Natural killer cell (primary cell): Measurements from ENCODE around the gene FAM89B. TPM values are rescaled to one million over a fixed set of nuclear protein-coding genes. Genes with fewer than 3 reads are reported as not detected.

Experiments
- ATAC-seq, 3 donors: fragments of 150-1000 bp in 2 of 3; fragments of 200-7000 bp in 1 of 3; cut with Tn5 transposase; 1 replicate in 1 of 3; 2 replicates in 2 of 3; pipeline ENCODE4 v1.10.0; 2021; ENCODE audit warnings: mild to moderate bottlenecking in 2 of 3, moderate library complexity in 2 of 3
- DNase-seq, 2 donors: peaks; one replicate each; pipeline versions ENCODE4 v3.0.0 to v3.0.0-alpha.2; 2013 to 2021; ENCODE audit warnings: mixed read lengths in 1 of 2
- H3K27ac ChIP-seq: one replicate; pipeline ENCODE4 v1.5.1; 2013; ENCODE audit warnings: mild to moderate bottlenecking, low read length
- H3K27me3 ChIP-seq: one replicate; pipeline ENCODE4 v1.6.1; 2013; ENCODE audit warnings: low read length; ENCODE audit not compliant: control insufficient read depth, insufficient read depth
- H3K36me3 ChIP-seq: one replicate; pipeline ENCODE4 v1.6.1; 2013; ENCODE audit warnings: low read length; ENCODE audit not compliant: control insufficient read depth, insufficient read depth
- H3K4me1 ChIP-seq: one replicate; pipeline ENCODE4 v1.6.1; 2013; ENCODE audit warnings: low read length; ENCODE audit not compliant: control insufficient read depth, insufficient read depth
- H3K4me3 ChIP-seq: one replicate; pipeline ENCODE4 v1.5.1; 2013; ENCODE audit warnings: low read length
- H3K9me3 ChIP-seq: one replicate; pipeline ENCODE4 v1.6.1; 2013; ENCODE audit warnings: low read length; ENCODE audit not compliant: control insufficient read depth, insufficient read depth
- H3K27ac Mint-ChIP-seq, 2 donors: one replicate each; pipeline ENCODE4 v1.8.0; 2022; ENCODE audit warnings: mild to moderate bottlenecking in 2 of 2, mixed read lengths in 2 of 2, moderate library complexity in 1 of 2
- H3K27me3 Mint-ChIP-seq, 2 donors: one replicate each; pipeline ENCODE4 v1.8.0; 2022; ENCODE audit warnings: low read depth in 2 of 2, mixed read lengths in 2 of 2
- H3K36me3 Mint-ChIP-seq: one replicate; pipeline ENCODE4 v1.8.0; 2022; ENCODE audit warnings: mixed read lengths
- H3K4me1 Mint-ChIP-seq, 2 donors: one replicate each; pipeline ENCODE4 v1.8.0; 2022; ENCODE audit warnings: mixed read lengths in 2 of 2
- H3K4me3 Mint-ChIP-seq: one replicate; pipeline ENCODE4 v1.8.0; 2022; ENCODE audit warnings: mild to moderate bottlenecking, moderate library complexity, mixed read lengths
- H3K9me3 Mint-ChIP-seq, 2 donors: one replicate each; pipeline ENCODE4 v1.8.0; 2022; ENCODE audit warnings: mixed read lengths in 2 of 2
- CTCF ChIP-seq: fragments of 200-600 bp; IDR thresholded peaks from one replicate; pipeline ENCODE4 v1.8.0; 2022; ENCODE audit warnings: antibody characterized with exemption
- WGBS: methylation state at CpG from one replicate; pipeline ENCODE4 v1.1.7; 2013; ENCODE audit warnings: missing lambda C conversion rate; ENCODE audit not compliant: insufficient coverage; 5-methylcytosine and 5-hydroxymethylcytosine counted together
- intact Hi-C: fragments of 100-400 bp; cut with micrococcal nuclease; formaldehyde crosslinking; loops from one replicate; pipeline ENCODE4 v1.14.2; 2022
- total RNA-seq, 4 donors: library from RNA; stranded (reverse); fragments of 120-200 nt in 1 of 4; gene quantifications; one replicate each; pipeline versions ENCODE4 v1.2.3 to v1.2.4, GENCODE V29; 2013 to 2022

Gene FAM89B
- total RNA-seq, 3 donors from 2014 or later (not counting 1 experiment from before 2014, with no cell fraction given): 41.4 to 52.4 (median 44.6) TPM

- peak in 1 of 2 donors; percentile 87 for DNase-seq
- Histone ChIP-seq H3K27ac (peak overlapping the region; percentile 12), H3K36me3 (peaks cover 10% of the 10 kb centered on the region), H3K9me3 (no peaks in the 10 kb centered on the region), H3K4me3 (no peak overlapping the region), H3K4me1 (peaks cover 65% of the 10 kb centered on the region), H3K27me3 (no peaks in the 10 kb centered on the region)
- Mint-ChIP-seq H3K4me3 (peak overlapping the region; percentile 42), H3K36me3 (no peaks in the 10 kb centered on the region), H3K27ac (peak overlapping the region in 1 of 2 donors; percentile 38), H3K9me3 (no peaks in the 10 kb centered on the region), H3K4me1 (peaks cover 39 to 62% of the 10 kb centered on the region in 2 donors), H3K27me3 (no peaks in the 10 kb centered on the region)
- no peak for TF ChIP-seq CTCF
- intact Hi-C loops: no loop called here
- 43% methylated on average over 37 of the region's 37 CpGs for WGBS
- ATAC-seq: peak; percentile 48 to 75 (median 54)
Measured at GRCh38 chr11:65553301-65554001, 18.9 kb upstream of the FAM89B start.

- H3K4me1 ChIP-seq: peaks cover 69% of the 10 kb centered on the region
- peak overlapping the region; percentile 58 for H3K27ac ChIP-seq
- H3K27me3 Mint-ChIP-seq: no peaks in the 10 kb centered on the region
Measured at GRCh38 chr11:65554057-65554818, 18.1 kb upstream of the FAM89B start.

GRCh38 chr11:65554842-65555430, 17.4 kb upstream of the FAM89B start:
- Histone ChIP-seq H3K9me3 (no peaks in the 10 kb centered on the region), H3K27ac (peak overlapping the region; percentile 58), H3K36me3 (peaks cover 7% of the 10 kb centered on the region), H3K4me3 (no peak overlapping the region), H3K4me1 (peaks cover 73% of the 10 kb centered on the region), H3K27me3 (no peaks in the 10 kb centered on the region)
- Mint-ChIP-seq H3K27ac (peak overlapping the region; percentile 88 to 95), H3K27me3 (no peaks in the 10 kb centered on the region), H3K4me1 (peaks cover 39 to 65% of the 10 kb centered on the region in 2 donors), H3K9me3 (no peaks in the 10 kb centered on the region), H3K4me3 (peak overlapping the region; percentile 60), H3K36me3 (no peaks in the 10 kb centered on the region)
- no peak for TF ChIP-seq CTCF
- 77% methylated on average over 4 of the region's 4 CpGs for WGBS
- ATAC-seq: no peak
- intact Hi-C loops: no loop called here
- no peak for DNase-seq

More at GRCh38 chr11:65554057-65554818, 18.1 kb upstream of the FAM89B start:
- Mint-ChIP-seq H3K27ac (peak overlapping the region; percentile 88 to 95), H3K4me1 (peaks cover 39 to 61% of the 10 kb centered on the region in 2 donors), H3K36me3 (no peaks in the 10 kb centered on the region), H3K4me3 (peak overlapping the region; percentile 67), H3K9me3 (no peaks in the 10 kb centered on the region)
- peak in 1 of 2 donors; percentile 43 for DNase-seq
- no peak for ATAC-seq
- H3K27me3 ChIP-seq: no peaks in the 10 kb centered on the region
- intact Hi-C loops: no loop called here
- no peaks in the 10 kb centered on the region for H3K9me3 ChIP-seq
- no peak overlapping the region for H3K4me3 ChIP-seq
- H3K36me3 ChIP-seq: peaks cover 7% of the 10 kb centered on the region
- WGBS: 74% methylated on average over 27 of the region's 27 CpGs
- TF ChIP-seq CTCF: no peak
